Mesenchymal stem cell (in vitro differentiated cells and primary cell): ENCODE data around the gene ACCSL.

Experiments
- DNase-seq: peaks from one replicate; pipeline ENCODE4 v3.0.0-alpha.2; 2013
- H2AFZ ChIP-seq: one replicate; pipeline ENCODE4 v1.6.1; 2013; ENCODE audit warnings: low read depth, mild to moderate bottlenecking, control low read depth, inconsistent platforms, low read length, moderate library complexity
- H2AK5ac ChIP-seq: 2 replicates; pipeline ENCODE4 v1.6.1; 2013; ENCODE audit warnings: low read length, moderate library complexity, mild to moderate bottlenecking, inconsistent platforms; ENCODE audit not compliant: severe bottlenecking
- H2BK120ac ChIP-seq: one replicate; pipeline ENCODE4 v1.6.1; 2013; ENCODE audit warnings: low read depth, mild to moderate bottlenecking, inconsistent platforms, low read length, moderate library complexity
- H2BK12ac ChIP-seq, 2 experiments: one replicate each; pipeline ENCODE4 v1.6.1; 2013; ENCODE audit warnings: inconsistent platforms in 2 of 2, low read length in 2 of 2, mild to moderate bottlenecking in 2 of 2, moderate library complexity in 2 of 2, control low read depth in 1 of 2
- H2BK15ac ChIP-seq: one replicate; pipeline ENCODE4 v1.6.1; 2013; ENCODE audit warnings: mild to moderate bottlenecking, low read depth, inconsistent platforms; ENCODE audit not compliant: poor library complexity, severe bottlenecking
- H2BK5ac ChIP-seq: 2 replicates; pipeline ENCODE4 v1.6.1; 2013; ENCODE audit warnings: low read depth, mild to moderate bottlenecking, low read length, control low read depth, inconsistent platforms; ENCODE audit not compliant: poor library complexity, severe bottlenecking
- H3K14ac ChIP-seq, 2 experiments: one replicate each; pipeline ENCODE4 v1.6.1; 2013; ENCODE audit warnings: inconsistent platforms in 2 of 2, low read length in 2 of 2, control low read depth in 1 of 2, mild to moderate bottlenecking in 1 of 2, moderate library complexity in 1 of 2
- H3K18ac ChIP-seq, 2 experiments: one replicate each; pipeline ENCODE4 v1.6.1; 2013; ENCODE audit warnings: inconsistent platforms in 2 of 2, low read length in 2 of 2, control low read depth in 1 of 2, low read depth in 1 of 2, mild to moderate bottlenecking in 1 of 2
- H3K23ac ChIP-seq, 2 experiments: one replicate each; pipeline ENCODE4 v1.6.1; 2013; ENCODE audit warnings: inconsistent platforms in 2 of 2, low read length in 2 of 2, mild to moderate bottlenecking in 2 of 2, moderate library complexity in 2 of 2, control low read depth in 1 of 2
- H3K27ac ChIP-seq: 2 replicates; pipeline ENCODE4 v1.5.1; 2013; ENCODE audit warnings: mild to moderate bottlenecking, moderate library complexity, low read length, control low read depth, inconsistent platforms; ENCODE audit not compliant: poor library complexity, severe bottlenecking
- H3K27me3 ChIP-seq, 2 experiments: 2 replicates each; pipeline versions ENCODE4 v1.6.1 to v1.7.0; 2013; ENCODE audit warnings: low read length in 2 of 2, mild to moderate bottlenecking in 2 of 2, moderate library complexity in 2 of 2, control low read depth in 1 of 2, inconsistent platforms in 1 of 2; ENCODE audit not compliant: control insufficient read depth in 1 of 2, insufficient read depth in 1 of 2
- H3K36me3 ChIP-seq, 2 experiments: 2 replicates each; pipeline versions ENCODE4 v1.6.1 to v1.7.0; 2013; ENCODE audit warnings: low read length in 2 of 2, control low read depth in 1 of 2, inconsistent platforms in 1 of 2, low read depth in 1 of 2, mild to moderate bottlenecking in 1 of 2; ENCODE audit not compliant: insufficient read depth in 2 of 2, control insufficient read depth in 1 of 2
- H3K4ac ChIP-seq, 2 experiments: one replicate each; pipeline ENCODE4 v1.6.1; 2013; ENCODE audit warnings: inconsistent platforms in 2 of 2, low read length in 2 of 2, mild to moderate bottlenecking in 2 of 2, moderate library complexity in 2 of 2, control low read depth in 1 of 2, low read depth in 1 of 2
- H3K4me1 ChIP-seq: 2 replicates; pipeline ENCODE4 v1.6.1; 2013; ENCODE audit warnings: low read depth, low read length, control low read depth; ENCODE audit not compliant: control insufficient read depth, insufficient read depth
- H3K4me2 ChIP-seq: 2 replicates; pipeline ENCODE4 v1.6.1; 2013; ENCODE audit warnings: low read length, mild to moderate bottlenecking, inconsistent platforms; ENCODE audit not compliant: poor library complexity, severe bottlenecking
- H3K4me3 ChIP-seq, 2 experiments: 2 replicates each; pipeline versions ENCODE4 v1.5.1 to v1.7.0; 2013; ENCODE audit warnings: low read length in 2 of 2, mild to moderate bottlenecking in 2 of 2, control low read depth in 1 of 2, low read depth in 1 of 2; ENCODE audit not compliant: insufficient read depth in 1 of 2
- H3K79me1 ChIP-seq: replicated peaks from 2 replicates; pipeline ENCODE4 v1.6.1; 2013; ENCODE audit warnings: mild to moderate bottlenecking, control low read depth, low read length, inconsistent platforms; ENCODE audit not compliant: poor library complexity, severe bottlenecking
- H3K9ac ChIP-seq: 2 replicates; pipeline ENCODE4 v1.7.0; 2013; ENCODE audit warnings: mild to moderate bottlenecking, low read length, moderate library complexity
- H3K9me3 ChIP-seq: 2 replicates; pipeline ENCODE4 v1.7.0; 2013; ENCODE audit warnings: mild to moderate bottlenecking, low read length; ENCODE audit not compliant: control insufficient read depth
- H4K8ac ChIP-seq: one replicate; pipeline ENCODE4 v1.6.1; 2013; ENCODE audit warnings: inconsistent platforms, mild to moderate bottlenecking, low read length, moderate library complexity
- H4K91ac ChIP-seq: one replicate; pipeline ENCODE4 v1.6.1; 2013; ENCODE audit warnings: mild to moderate bottlenecking, low read length, inconsistent platforms
- WGBS: methylation state at CpG from one replicate; pipeline ENCODE4 v1.1.7; 2013; ENCODE audit warnings: mixed read lengths; 5-methylcytosine and 5-hydroxymethylcytosine counted together

Gene ACCSL

DNA sequence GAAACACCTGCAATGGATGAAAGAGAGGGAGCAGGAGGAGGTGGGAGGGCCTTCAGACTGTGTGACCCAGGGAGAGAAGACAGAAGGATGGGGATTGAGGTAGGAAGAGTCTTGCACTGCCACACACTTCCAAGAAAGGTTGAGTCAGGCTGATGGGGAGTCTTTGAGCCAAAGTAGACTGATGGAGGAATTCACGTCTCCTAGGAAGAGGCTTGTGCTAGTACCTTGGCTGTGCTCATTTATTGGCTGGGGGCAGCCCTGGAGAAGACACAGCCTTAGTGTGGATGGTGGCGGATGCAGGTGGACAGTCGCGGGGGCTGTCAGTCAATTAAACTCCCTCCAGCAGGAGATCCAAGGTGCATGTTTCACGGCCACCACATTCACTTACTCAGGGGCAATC, 16.2 kb upstream of the ACCSL start:
- Histone ChIP-seq H2BK5ac (no peak overlapping the region), H3K18ac (peak overlapping the region; percentile 38 to 83)
- 96% methylated on average over 2 of the region's 5 CpGs for WGBS

GRCh38 chr11:44032299-44033085, 15.3 kb upstream of the ACCSL start:
- H3K18ac ChIP-seq, result peak overlapping the region; percentile 26 to 80
- peak overlapping the region; percentile 77 for H4K91ac ChIP-seq
- no peak overlapping the region for H2BK5ac ChIP-seq
- H2BK15ac ChIP-seq, result peak overlapping the region; percentile 2
- peak overlapping the region; percentile 71 to 94 for H2BK12ac ChIP-seq
- H3K14ac ChIP-seq, result peak overlapping the region in 1 of 2 experiments; percentile 46
- no peak overlapping the region for H3K4ac ChIP-seq
- H3K27ac ChIP-seq, result no peak overlapping the region
- H3K4me3 ChIP-seq, result peak overlapping the region; percentile 4 to 21
- H3K36me3 ChIP-seq, result no peaks in the 10 kb centered on the region
- peak; percentile 54 for DNase-seq
- H2BK120ac ChIP-seq, result peak overlapping the region; percentile 57
- peak overlapping the region; percentile 57 for H4K8ac ChIP-seq
- H3K9me3 ChIP-seq, result no peaks in the 10 kb centered on the region
- no peak overlapping the region for H3K23ac ChIP-seq
- no peaks in the 10 kb centered on the region for H3K79me1 ChIP-seq
- H2AK5ac ChIP-seq, result no peak overlapping the region
- peak overlapping the region; percentile 92 for H3K9ac ChIP-seq
- peaks cover 0 to 63% of the 10 kb centered on the region in 2 experiments for H3K27me3 ChIP-seq
- H2AFZ ChIP-seq, result no peak overlapping the region
- WGBS, result 80% methylated on average over 15 of the region's 15 CpGs
- peaks cover 6% of the 10 kb centered on the region for H3K4me1 ChIP-seq
- H3K4me2 ChIP-seq, result no peak overlapping the region

More for the DNA sequence above, 16.2 kb upstream of the ACCSL start:
- H3K4me3 ChIP-seq, result no peak overlapping the region
- H3K27ac ChIP-seq, result no peak overlapping the region
- no peak overlapping the region for H2AK5ac ChIP-seq
- H4K91ac ChIP-seq, result no peak overlapping the region
- no peaks in the 10 kb centered on the region for H3K36me3 ChIP-seq
- peak overlapping the region; percentile 42 for H2BK120ac ChIP-seq
- no peak overlapping the region for H4K8ac ChIP-seq
- H3K4me2 ChIP-seq, result no peak overlapping the region
- peaks cover 0 to 60% of the 10 kb centered on the region in 2 experiments for H3K27me3 ChIP-seq
- no peaks in the 10 kb centered on the region for H3K79me1 ChIP-seq
- no peak overlapping the region for H3K23ac ChIP-seq
- H2BK15ac ChIP-seq, result no peak overlapping the region
- H3K4me1 ChIP-seq, result peaks cover 6% of the 10 kb centered on the region
- DNase-seq, result no peak
- peak overlapping the region in 1 of 2 experiments; percentile 35 for H3K14ac ChIP-seq
- peak overlapping the region; percentile 92 for H3K9ac ChIP-seq
- H3K9me3 ChIP-seq, result peaks cover 4% of the 10 kb centered on the region
- no peak overlapping the region for H3K4ac ChIP-seq
- H2BK12ac ChIP-seq, result peak overlapping the region; percentile 11 to 61
- no peak overlapping the region for H2AFZ ChIP-seq

GRCh38 chr11:44033411-44033850, 14.3 kb upstream of the ACCSL start:
- H2AK5ac ChIP-seq, result no peak overlapping the region
- H2BK120ac ChIP-seq, result no peak overlapping the region
- no peak overlapping the region for H3K4me3 ChIP-seq
- no peaks in the 10 kb centered on the region for H3K79me1 ChIP-seq
- no peak overlapping the region for H4K8ac ChIP-seq
- no peak overlapping the region for H3K27ac ChIP-seq
- peak overlapping the region; percentile 61 for H3K9ac ChIP-seq
- H2BK15ac ChIP-seq, result no peak overlapping the region
- H3K36me3 ChIP-seq, result no peaks in the 10 kb centered on the region
- H3K14ac ChIP-seq, result no peak overlapping the region
- peaks cover 3 to 58% of the 10 kb centered on the region in 2 experiments for H3K27me3 ChIP-seq
- no peaks in the 10 kb centered on the region for H3K9me3 ChIP-seq
- no peak for DNase-seq
- H3K18ac ChIP-seq, result peak overlapping the region in 1 of 2 experiments; percentile 76
- H3K23ac ChIP-seq, result no peak overlapping the region
- H2BK12ac ChIP-seq, result peak overlapping the region in 1 of 2 experiments; percentile 83
- no peak overlapping the region for H2AFZ ChIP-seq
- WGBS, result 66% methylated on average over 2 of the region's 3 CpGs
- H3K4me2 ChIP-seq, result no peak overlapping the region
- H4K91ac ChIP-seq, result no peak overlapping the region
- no peak overlapping the region for H2BK5ac ChIP-seq
- H3K4me1 ChIP-seq, result peaks cover 6% of the 10 kb centered on the region
- H3K4ac ChIP-seq, result no peak overlapping the region

- Histone ChIP-seq H3K9ac (no peak overlapping the region), H4K91ac (no peak overlapping the region), H2BK12ac (no peak overlapping the region), H3K27me3 (peaks cover 3 to 58% of the 10 kb centered on the region in 2 experiments), H2BK5ac (no peak overlapping the region), H3K4me2 (no peak overlapping the region), H2BK120ac (no peak overlapping the region), H3K9me3 (no peaks in the 10 kb centered on the region), H3K36me3 (no peaks in the 10 kb centered on the region), H2BK15ac (no peak overlapping the region), H3K4me3 (no peak overlapping the region), H4K8ac (no peak overlapping the region), H3K79me1 (no peaks in the 10 kb centered on the region), H2AFZ (no peak overlapping the region), H3K4ac (no peak overlapping the region), H2AK5ac (no peak overlapping the region), H3K14ac (no peak overlapping the region), H3K18ac (no peak overlapping the region), H3K27ac (no peak overlapping the region), H3K4me1 (peaks cover 6% of the 10 kb centered on the region), H3K23ac (no peak overlapping the region)
- 85% methylated on average over 2 of the region's 3 CpGs for WGBS
- DNase-seq, result no peak
Observed at GRCh38 chr11:44033856-44034255, 13.9 kb upstream of the ACCSL start.
